Measurements from ENCODE around the gene CD300LF.

The CD300LF gene

GRCh38 chr17:74728702-74729075 is 16.0 kb upstream of the CD300LF start:
- no peak for TF ChIP-seq CTCF (conservative IDR thresholded peaks at IDR 0.05)
- H3K27ac ChIP-seq, result no peak overlapping the region

GRCh38 chr17:74728033-74728701 is 15.4 kb upstream of the CD300LF start:
- no peak overlapping the region for H3K27ac ChIP-seq
- TF ChIP-seq CTCF (conservative IDR thresholded peaks at IDR 0.05), result no peak

- TF ChIP-seq CTCF (conservative IDR thresholded peaks at IDR 0.05), result no peak
These were observed 12.4 kb upstream of the CD300LF start for GRCh38 chr17:74725111-74725510.

DNA sequence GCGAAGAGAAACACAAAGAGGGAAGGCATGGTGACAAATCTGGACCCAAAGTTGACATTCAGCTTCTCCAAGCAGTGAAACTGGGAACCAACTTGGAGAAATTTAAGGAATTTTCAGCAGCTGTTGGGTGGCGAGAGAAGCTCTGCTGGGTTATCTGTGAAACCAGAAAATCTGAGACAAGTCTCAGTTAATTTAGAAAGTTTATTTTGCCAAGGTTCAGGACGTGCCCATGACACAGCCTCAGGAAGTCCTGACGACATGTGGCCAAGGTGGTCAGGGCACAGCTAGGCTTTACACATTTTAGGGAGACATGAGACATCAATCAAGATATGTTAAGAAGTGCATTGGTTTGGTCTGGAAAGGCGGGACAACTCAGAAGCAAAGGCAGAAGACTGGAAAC is 11.2 kb upstream of the CD300LF start:
- TF ChIP-seq CTCF (conservative IDR thresholded peaks at IDR 0.05), result no peak
- no peak overlapping the region for H3K27ac ChIP-seq

More at GRCh38 chr17:74725111-74725510, 12.4 kb upstream of the CD300LF start:
- H3K27ac ChIP-seq, result no peak overlapping the region

DNA sequence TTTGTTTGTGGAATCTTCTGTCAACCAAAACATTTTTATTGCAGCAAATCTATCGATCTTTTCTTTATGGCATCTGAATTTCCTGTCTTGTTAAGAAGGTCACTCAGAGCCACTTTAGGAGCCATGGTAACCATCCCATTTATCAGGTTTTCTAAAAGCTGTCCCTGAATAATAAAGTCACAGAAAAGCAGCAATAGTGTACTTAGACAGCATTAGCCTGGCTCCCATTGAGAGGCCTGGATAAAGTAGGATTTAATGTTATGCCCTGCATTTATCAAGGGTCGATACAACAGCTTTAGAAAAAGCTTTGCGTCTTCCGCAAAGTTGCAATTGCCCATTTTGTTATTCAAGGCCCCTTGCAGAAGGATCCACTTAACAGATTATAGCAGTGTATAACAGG is 10.1 kb upstream of the CD300LF start:
- no peak for TF ChIP-seq CTCF (conservative IDR thresholded peaks at IDR 0.05)

DNA sequence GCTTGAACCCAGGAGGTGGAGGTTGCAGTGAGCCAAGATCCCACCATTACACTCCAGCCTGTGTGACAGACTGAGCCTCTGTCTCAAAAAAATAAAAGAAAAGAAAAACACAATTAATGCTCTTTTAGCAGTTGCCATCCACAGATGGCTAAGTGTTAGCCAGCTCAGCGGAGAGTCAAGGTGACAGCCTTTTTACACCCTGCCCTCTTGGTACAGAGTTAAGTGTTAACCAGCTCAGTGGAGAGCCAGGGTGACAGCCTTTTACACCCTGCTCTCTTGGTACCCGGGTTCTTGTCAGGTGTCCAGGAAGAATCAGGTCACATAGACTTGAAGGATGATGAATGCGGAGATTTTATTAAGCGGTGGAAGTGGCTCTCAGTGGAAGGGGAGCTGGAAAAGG is 7.8 kb upstream of the CD300LF start:
- no peak overlapping the region for H3K27ac ChIP-seq
- no peak for TF ChIP-seq CTCF (conservative IDR thresholded peaks at IDR 0.05)

More for the DNA sequence above, 10.1 kb upstream of the CD300LF start:
- no peak overlapping the region for H3K27ac ChIP-seq

DNA sequence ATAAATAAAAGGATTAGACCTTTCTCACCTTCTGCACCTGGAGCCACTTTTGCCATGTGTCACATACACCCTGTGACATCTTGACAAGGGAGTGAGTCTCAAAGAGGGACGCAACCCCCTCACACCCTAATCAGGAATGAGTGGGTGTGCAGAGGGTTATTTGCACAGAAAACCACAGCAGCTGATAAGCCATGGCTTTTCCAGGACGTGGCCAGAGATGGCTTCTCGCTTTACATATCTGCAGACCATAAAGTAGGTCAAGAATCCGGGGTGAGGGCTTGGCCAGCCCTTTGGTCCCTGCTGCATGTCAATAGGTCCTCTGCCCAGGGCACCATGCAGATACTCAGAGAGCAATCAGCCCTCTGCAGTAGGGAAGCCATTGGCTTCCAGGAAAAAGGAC is 2.4 kb upstream of the CD300LF start:
- no peak for TF ChIP-seq CTCF (conservative IDR thresholded peaks at IDR 0.05)
- no peak overlapping the region for H3K27ac ChIP-seq

Measured in VCaP (cell line).